Endothelial cell (in vitro differentiated cells): Measurements from ENCODE around the gene STN1. TPM values are rescaled to one million over a fixed set of nuclear protein-coding genes. Genes with fewer than 3 reads are reported as not detected.

Experiments used
- DNase-seq: peaks from one replicate; pipeline ENCODE4 v3.0.0; 2021; ENCODE audit warnings: low spot score
- H3K27ac Mint-ChIP-seq: one replicate; pipeline ENCODE4 v1.8.0; 2021; ENCODE audit warnings: mixed read lengths, inconsistent platforms; ENCODE audit not compliant: unreplicated experiment
- H3K27me3 Mint-ChIP-seq: one replicate; pipeline ENCODE4 v1.8.0; 2021; ENCODE audit warnings: mild to moderate bottlenecking, moderate library complexity, mixed read lengths, inconsistent platforms; ENCODE audit not compliant: unreplicated experiment
- H3K36me3 Mint-ChIP-seq: one replicate; pipeline ENCODE4 v1.8.0; 2021; ENCODE audit warnings: mild to moderate bottlenecking, low read depth, mixed read lengths, inconsistent platforms; ENCODE audit not compliant: unreplicated experiment
- H3K4me1 Mint-ChIP-seq: one replicate; pipeline ENCODE4 v1.8.0; 2021; ENCODE audit warnings: mild to moderate bottlenecking, mixed read lengths, inconsistent platforms; ENCODE audit not compliant: unreplicated experiment
- H3K4me3 Mint-ChIP-seq: one replicate; pipeline ENCODE4 v1.8.0; 2021; ENCODE audit warnings: mild to moderate bottlenecking, mixed read lengths, inconsistent platforms; ENCODE audit not compliant: unreplicated experiment
- H3K9me3 Mint-ChIP-seq: one replicate; pipeline ENCODE4 v1.8.0; 2021; ENCODE audit warnings: mixed read lengths, inconsistent platforms; ENCODE audit not compliant: unreplicated experiment
- total RNA-seq: library from RNA; stranded (reverse); fragmentation: NEBNext Ultra II Directional; extraction: Animal tissue kit (Norgen Biotek cat#: 25700); gene quantifications from one replicate; pipeline ENCODE4 v1.2.1, GENCODE V29; 2021; ENCODE audit not compliant: unreplicated experiment
- TF ChIP-seq, protein P1 (sequence below): fragments of 200-600 bp; sonication (generic); IDR thresholded peaks from one replicate; pipeline ENCODE4 v1.5.0; 2021; ENCODE audit warnings: antibody characterized with exemption; ENCODE audit not compliant: unreplicated experiment

The STN1 gene
- total RNA-seq, 1 donor from 2014 or later, result 11.5 TPM

DNA sequence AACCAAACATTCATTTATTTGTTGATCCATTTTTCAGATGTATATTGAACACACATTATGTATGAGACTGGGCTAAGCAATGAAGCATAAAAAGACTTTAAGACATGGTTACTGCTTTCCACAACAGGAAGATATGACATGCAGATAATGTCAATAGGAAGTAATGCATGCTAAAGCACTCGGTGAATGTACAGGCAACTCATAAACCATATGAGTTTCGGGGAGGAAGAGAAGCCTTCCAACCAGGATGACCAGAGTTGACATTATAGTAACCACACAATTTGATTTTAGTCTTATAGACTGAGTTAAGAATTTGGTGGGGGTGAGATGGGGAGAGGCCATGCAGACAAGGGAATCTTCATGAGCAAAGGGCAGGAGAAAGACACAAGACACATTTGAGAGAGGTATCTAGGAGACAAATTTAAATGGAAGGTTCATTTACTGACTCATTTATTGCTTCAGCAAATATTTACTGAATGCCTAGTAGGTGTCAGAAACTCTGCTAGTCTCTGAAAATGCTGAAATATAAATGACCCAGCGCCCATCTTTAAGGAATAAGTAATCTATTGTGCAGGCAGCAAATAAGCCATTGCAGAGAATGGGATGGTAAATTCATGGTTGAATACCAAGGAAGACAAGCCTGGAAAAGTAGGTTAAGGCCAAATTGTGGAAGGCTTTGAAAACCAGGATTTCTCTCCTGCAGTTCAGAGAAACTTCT is 30.0 kb upstream of the STN1 start:
- Mint-ChIP-seq H3K27ac (no peak overlapping the region), H3K4me1 (peaks cover 9% of the 10 kb centered on the region), H3K36me3 (no peaks in the 10 kb centered on the region), H3K27me3 (peaks cover 2% of the 10 kb centered on the region), H3K9me3 (no peaks in the 10 kb centered on the region), H3K4me3 (no peak overlapping the region)
- TF ChIP-seq, protein P1, sequence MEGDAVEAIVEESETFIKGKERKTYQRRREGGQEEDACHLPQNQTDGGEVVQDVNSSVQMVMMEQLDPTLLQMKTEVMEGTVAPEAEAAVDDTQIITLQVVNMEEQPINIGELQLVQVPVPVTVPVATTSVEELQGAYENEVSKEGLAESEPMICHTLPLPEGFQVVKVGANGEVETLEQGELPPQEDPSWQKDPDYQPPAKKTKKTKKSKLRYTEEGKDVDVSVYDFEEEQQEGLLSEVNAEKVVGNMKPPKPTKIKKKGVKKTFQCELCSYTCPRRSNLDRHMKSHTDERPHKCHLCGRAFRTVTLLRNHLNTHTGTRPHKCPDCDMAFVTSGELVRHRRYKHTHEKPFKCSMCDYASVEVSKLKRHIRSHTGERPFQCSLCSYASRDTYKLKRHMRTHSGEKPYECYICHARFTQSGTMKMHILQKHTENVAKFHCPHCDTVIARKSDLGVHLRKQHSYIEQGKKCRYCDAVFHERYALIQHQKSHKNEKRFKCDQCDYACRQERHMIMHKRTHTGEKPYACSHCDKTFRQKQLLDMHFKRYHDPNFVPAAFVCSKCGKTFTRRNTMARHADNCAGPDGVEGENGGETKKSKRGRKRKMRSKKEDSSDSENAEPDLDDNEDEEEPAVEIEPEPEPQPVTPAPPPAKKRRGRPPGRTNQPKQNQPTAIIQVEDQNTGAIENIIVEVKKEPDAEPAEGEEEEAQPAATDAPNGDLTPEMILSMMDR, result no peak
- DNase-seq, result no peak

DNA sequence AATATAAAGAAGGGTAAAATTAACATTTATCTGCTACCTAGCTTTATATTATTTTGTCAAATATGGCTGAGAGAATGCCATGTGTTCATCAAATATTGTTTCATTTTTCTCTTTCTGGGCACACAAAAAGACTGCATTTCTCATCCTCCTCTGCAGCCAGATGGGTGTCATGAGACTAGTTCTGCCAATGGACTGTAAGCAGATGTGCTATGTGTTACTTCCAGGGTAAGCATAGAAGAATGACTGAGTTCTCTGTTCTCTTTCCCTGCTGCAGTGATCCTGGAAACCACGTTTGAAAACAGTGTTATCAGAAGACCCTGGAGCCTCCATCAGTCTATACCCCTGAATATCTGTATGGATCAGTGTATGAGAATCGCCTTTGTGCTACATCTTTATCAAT is 24.9 kb upstream of the STN1 start:
- no peaks in the 10 kb centered on the region for H3K36me3 Mint-ChIP-seq
- no peaks in the 10 kb centered on the region for H3K4me1 Mint-ChIP-seq
- H3K27me3 Mint-ChIP-seq, result no peaks in the 10 kb centered on the region
- TF ChIP-seq, protein P1, result no peak
- H3K27ac Mint-ChIP-seq, result no peak overlapping the region
- no peaks in the 10 kb centered on the region for H3K9me3 Mint-ChIP-seq
- no peak for DNase-seq
- H3K4me3 Mint-ChIP-seq, result no peak overlapping the region

DNA sequence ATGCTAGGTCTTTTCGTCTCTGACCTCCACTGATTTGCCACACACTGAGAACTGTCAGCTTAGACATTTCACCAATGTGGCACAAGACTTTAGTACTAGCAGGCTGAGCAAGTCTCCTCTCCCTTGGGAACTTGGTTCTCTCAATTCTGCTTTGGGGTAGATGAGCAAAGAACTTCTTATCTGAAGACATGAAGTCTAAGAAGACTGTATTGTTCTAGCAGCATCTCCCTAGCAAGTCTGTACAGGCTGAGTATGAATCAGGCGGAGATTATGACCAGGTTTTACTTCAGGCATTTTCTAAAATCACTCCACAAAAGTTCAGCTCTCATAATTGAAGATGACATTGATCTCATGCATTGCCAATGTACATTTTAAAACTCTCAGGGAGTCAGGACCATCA is 23.8 kb upstream of the STN1 start:
- Mint-ChIP-seq H3K9me3 (no peaks in the 10 kb centered on the region), H3K36me3 (no peaks in the 10 kb centered on the region), H3K4me1 (no peaks in the 10 kb centered on the region), H3K4me3 (no peak overlapping the region), H3K27me3 (no peaks in the 10 kb centered on the region), H3K27ac (no peak overlapping the region)
- DNase-seq, result no peak
- TF ChIP-seq, protein P1, result no peak

DNA sequence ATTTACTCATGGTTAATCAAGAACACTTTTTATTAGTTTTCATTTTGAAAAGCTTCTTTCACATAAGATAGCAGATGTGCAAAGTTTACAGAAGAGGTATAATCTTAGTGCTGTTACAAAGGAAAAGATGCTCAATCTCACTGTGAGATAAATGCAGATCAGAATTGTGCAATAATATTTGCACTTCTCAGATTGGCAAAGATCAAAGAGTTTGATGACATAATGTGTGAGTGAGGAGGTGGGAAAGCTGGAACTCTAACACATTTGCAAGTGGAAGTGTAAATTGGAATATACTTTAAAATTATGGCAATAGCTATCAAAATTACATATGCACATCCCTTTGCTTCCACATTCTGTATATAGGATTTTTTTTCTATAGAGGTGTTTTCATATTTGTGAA is 21.5 kb upstream of the STN1 start:
- H3K27me3 Mint-ChIP-seq, result no peaks in the 10 kb centered on the region
- no peaks in the 10 kb centered on the region for H3K9me3 Mint-ChIP-seq
- TF ChIP-seq, protein P1, result no peak
- no peak for DNase-seq
- H3K4me3 Mint-ChIP-seq, result no peak overlapping the region
- no peaks in the 10 kb centered on the region for H3K36me3 Mint-ChIP-seq
- no peaks in the 10 kb centered on the region for H3K4me1 Mint-ChIP-seq
- H3K27ac Mint-ChIP-seq, result no peak overlapping the region

DNA sequence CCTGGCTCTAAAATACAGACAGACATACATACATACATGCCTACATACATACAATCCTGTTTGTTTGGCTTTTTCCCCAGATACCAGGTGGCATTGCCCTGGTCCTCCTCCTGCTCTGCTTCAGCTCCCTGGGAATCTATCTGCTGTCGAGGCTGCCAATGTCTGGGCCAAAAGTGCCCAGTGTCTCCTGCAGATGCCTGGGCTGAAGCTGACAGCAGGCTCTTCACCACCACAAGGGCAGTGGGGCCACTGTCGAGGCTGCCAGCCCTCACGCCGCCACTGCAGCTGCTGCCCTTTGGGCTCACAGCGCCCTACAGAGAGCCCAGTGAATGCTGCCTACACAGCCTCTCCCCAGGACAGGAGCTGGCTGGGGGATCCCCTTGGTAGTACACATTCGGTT is 18.0 kb upstream of the STN1 start:
- Mint-ChIP-seq H3K27ac (no peak overlapping the region), H3K4me1 (no peaks in the 10 kb centered on the region), H3K27me3 (no peaks in the 10 kb centered on the region), H3K9me3 (no peaks in the 10 kb centered on the region), H3K36me3 (no peaks in the 10 kb centered on the region), H3K4me3 (no peak overlapping the region)
- TF ChIP-seq, protein P1, result no peak
- DNase-seq, result no peak
